ENCODE measurements around the gene TMEM132A.

- TF ChIP-seq POLR2A (IDR thresholded peaks at IDR 0.05) (no peak), CTCF (IDR thresholded peaks at IDR 0.05) (no peak)
Observed at GRCh38 chr11:60916669-60917206, 7.5 kb upstream of the TMEM132A start.

Data from esophagus squamous epithelium (tissue), 4 donors.